ENCODE results near the gene ADGRL3. TPM values are rescaled to one million over a fixed set of nuclear protein-coding genes. Genes with fewer than 3 reads are reported as not detected.

The ADGRL3 gene
- total and polyA plus RNA-seq, 4 donors, result 0.07 to 1.7 (median 0.82) TPM

- TF ChIP-seq REST (IDR thresholded peaks at IDR 0.05), result no peak
- TF ChIP-seq EGR1 (IDR thresholded peaks at IDR 0.05; ENCODE audit: low read depth in 2 of 2), result no peak
These were observed 237.8 kb downstream of the ADGRL3 start (continued) for GRCh38 chr4:61437923-61438322.

GRCh38 chr4:61440321-61440720, 240.2 kb downstream of the ADGRL3 start:
- Histone ChIP-seq H3K9me3 (ENCODE audit: control insufficient read depth in 4 of 4, low read length in 3 of 4) (no peaks in the 10 kb centered on the region), H3K27ac (ENCODE audit: low read depth in 1 of 2, low read length in 2 of 2) (no peak overlapping the region), H3K4me1 (ENCODE audit: control insufficient read depth in 4 of 4, insufficient read depth in 4 of 4, low read length in 3 of 4) (no peaks in the 10 kb centered on the region), H3K4me3 (ENCODE audit: low read depth in 1 of 3, low read length in 3 of 3) (no peak overlapping the region), H3K27me3 (ENCODE audit: control insufficient read depth in 4 of 4, insufficient read depth in 4 of 4, low read length in 3 of 4) (no peaks in the 10 kb centered on the region), H3K36me3 (ENCODE audit: control insufficient read depth in 4 of 4, insufficient read depth in 3 of 4, low read depth in 1 of 4, low read length in 3 of 4) (no peaks in the 10 kb centered on the region), H3K9ac (ENCODE audit: low read depth in 1 of 2, low read length in 2 of 2) (no peak overlapping the region)
- TF ChIP-seq NR2F2 (IDR thresholded peaks at IDR 0.05), result no peak
- TF ChIP-seq MAX (IDR thresholded peaks at IDR 0.05), result no peak
- no peak for TF ChIP-seq FOXA1 (IDR thresholded peaks at IDR 0.05)
- no peak for TF ChIP-seq TAF1 (conservative IDR thresholded peaks at IDR 0.05)
- TF ChIP-seq RAD21 (IDR thresholded peaks at IDR 0.05), result no peak
- TF ChIP-seq YY1 (IDR thresholded peaks at IDR 0.05), result no peak
- no peak for TF ChIP-seq HNF4G (IDR thresholded peaks at IDR 0.05)
- no peak for TF ChIP-seq ZBTB33 (IDR thresholded peaks at IDR 0.05)
- WGBS, result 75% methylated on average over 4 of the region's 4 CpGs
- no peak for DNase-seq (ENCODE audit: low spot score)

- TF ChIP-seq ATF3 (IDR thresholded peaks at IDR 0.05) (no peak), SP1 (IDR thresholded peaks at IDR 0.05) (no peak), EGR1 (IDR thresholded peaks at IDR 0.05; ENCODE audit: low read depth in 2 of 2) (no peak), YY1 (IDR thresholded peaks at IDR 0.05) (no peak), HNF4A (conservative IDR thresholded peaks at IDR 0.05) (no peak), REST (IDR thresholded peaks at IDR 0.05) (no peak), FOXA1 (IDR thresholded peaks at IDR 0.05) (no peak)
- DNase-seq (ENCODE audit: low spot score), result no peak
- WGBS, result 55% methylated on average over 2 of the region's 2 CpGs
- Histone ChIP-seq H3K36me3 (ENCODE audit: control insufficient read depth in 4 of 4, insufficient read depth in 3 of 4, low read depth in 1 of 4, low read length in 3 of 4) (no peaks in the 10 kb centered on the region), H3K9me3 (ENCODE audit: control insufficient read depth in 4 of 4, low read length in 3 of 4) (no peaks in the 10 kb centered on the region), H3K27ac (ENCODE audit: low read depth in 1 of 2, low read length in 2 of 2) (no peak overlapping the region), H3K27me3 (ENCODE audit: control insufficient read depth in 4 of 4, insufficient read depth in 4 of 4, low read length in 3 of 4) (peaks cover 0 to 3% (median 0%) of the 10 kb centered on the region in 4 donors), H3K4me3 (ENCODE audit: low read depth in 1 of 3, low read length in 3 of 3) (no peak overlapping the region), H3K4me1 (ENCODE audit: control insufficient read depth in 4 of 4, insufficient read depth in 4 of 4, low read length in 3 of 4) (no peaks in the 10 kb centered on the region), H3K9ac (ENCODE audit: low read depth in 1 of 2, low read length in 2 of 2) (no peak overlapping the region)
These were observed 242.8 kb downstream of the ADGRL3 start for GRCh38 chr4:61442936-61443335.

All from liver (tissue), 9 donors.